Endothelial cell (in vitro differentiated cells): ENCODE results near the gene LRRC2. TPM values are rescaled to one million over a fixed set of nuclear protein-coding genes. Genes with fewer than 3 reads are reported as not detected.

ENCODE experiments used
- DNase-seq: peaks from one replicate; pipeline ENCODE4 v3.0.0; 2021; ENCODE audit warnings: low spot score
- H3K27ac Mint-ChIP-seq: one replicate; pipeline ENCODE4 v1.8.0; 2021; ENCODE audit warnings: mixed read lengths, inconsistent platforms; ENCODE audit not compliant: unreplicated experiment
- H3K27me3 Mint-ChIP-seq: one replicate; pipeline ENCODE4 v1.8.0; 2021; ENCODE audit warnings: mild to moderate bottlenecking, moderate library complexity, mixed read lengths, inconsistent platforms; ENCODE audit not compliant: unreplicated experiment
- H3K36me3 Mint-ChIP-seq: one replicate; pipeline ENCODE4 v1.8.0; 2021; ENCODE audit warnings: mild to moderate bottlenecking, low read depth, mixed read lengths, inconsistent platforms; ENCODE audit not compliant: unreplicated experiment
- H3K4me1 Mint-ChIP-seq: one replicate; pipeline ENCODE4 v1.8.0; 2021; ENCODE audit warnings: mild to moderate bottlenecking, mixed read lengths, inconsistent platforms; ENCODE audit not compliant: unreplicated experiment
- H3K4me3 Mint-ChIP-seq: one replicate; pipeline ENCODE4 v1.8.0; 2021; ENCODE audit warnings: mild to moderate bottlenecking, mixed read lengths, inconsistent platforms; ENCODE audit not compliant: unreplicated experiment
- H3K9me3 Mint-ChIP-seq: one replicate; pipeline ENCODE4 v1.8.0; 2021; ENCODE audit warnings: mixed read lengths, inconsistent platforms; ENCODE audit not compliant: unreplicated experiment
- total RNA-seq: library from RNA; stranded (reverse); fragmentation: NEBNext Ultra II Directional; extraction: Animal tissue kit (Norgen Biotek cat#: 25700); gene quantifications from one replicate; pipeline ENCODE4 v1.2.1, GENCODE V29; 2021; ENCODE audit not compliant: unreplicated experiment
- TF ChIP-seq, protein P1 (sequence below): fragments of 200-600 bp; sonication (generic); IDR thresholded peaks from one replicate; pipeline ENCODE4 v1.5.0; 2021; ENCODE audit warnings: antibody characterized with exemption; ENCODE audit not compliant: unreplicated experiment

Gene LRRC2
- total RNA-seq, 1 donor from 2014 or later = 0.23 TPM

DNA sequence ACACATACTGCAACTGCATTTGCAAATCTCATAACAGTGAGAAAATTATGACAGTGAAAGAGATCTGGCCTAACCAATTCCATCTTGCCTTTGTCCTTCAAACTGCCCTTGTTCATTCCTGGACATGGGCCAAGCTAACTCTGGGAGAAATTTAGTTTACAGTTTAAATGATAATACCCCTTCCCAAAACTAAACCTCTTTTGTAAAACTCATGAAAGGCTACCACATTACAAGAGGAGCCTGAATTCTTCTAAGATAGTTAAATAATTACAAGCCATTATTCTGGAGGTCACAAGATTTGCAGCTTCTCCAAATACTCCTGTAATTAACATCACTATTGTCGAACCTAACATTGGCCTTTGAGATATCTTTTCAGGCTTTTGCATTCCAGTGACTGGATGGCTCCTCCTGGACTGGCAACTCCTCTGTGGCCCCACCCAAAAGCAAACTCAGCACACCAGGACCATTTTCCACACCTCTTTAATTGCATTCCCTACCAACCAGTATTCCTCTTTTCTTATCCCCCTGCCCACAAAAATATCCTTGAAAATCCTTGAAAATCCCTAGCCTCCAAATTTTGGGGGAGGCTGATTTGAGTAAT lies 37.4 kb upstream of the LRRC2 start:
- no peaks in the 10 kb centered on the region for H3K4me1 Mint-ChIP-seq
- no peaks in the 10 kb centered on the region for H3K36me3 Mint-ChIP-seq
- H3K27me3 Mint-ChIP-seq = peaks cover 4% of the 10 kb centered on the region
- H3K27ac Mint-ChIP-seq = no peak overlapping the region
- no peak overlapping the region for H3K4me3 Mint-ChIP-seq
- TF ChIP-seq, protein P1, sequence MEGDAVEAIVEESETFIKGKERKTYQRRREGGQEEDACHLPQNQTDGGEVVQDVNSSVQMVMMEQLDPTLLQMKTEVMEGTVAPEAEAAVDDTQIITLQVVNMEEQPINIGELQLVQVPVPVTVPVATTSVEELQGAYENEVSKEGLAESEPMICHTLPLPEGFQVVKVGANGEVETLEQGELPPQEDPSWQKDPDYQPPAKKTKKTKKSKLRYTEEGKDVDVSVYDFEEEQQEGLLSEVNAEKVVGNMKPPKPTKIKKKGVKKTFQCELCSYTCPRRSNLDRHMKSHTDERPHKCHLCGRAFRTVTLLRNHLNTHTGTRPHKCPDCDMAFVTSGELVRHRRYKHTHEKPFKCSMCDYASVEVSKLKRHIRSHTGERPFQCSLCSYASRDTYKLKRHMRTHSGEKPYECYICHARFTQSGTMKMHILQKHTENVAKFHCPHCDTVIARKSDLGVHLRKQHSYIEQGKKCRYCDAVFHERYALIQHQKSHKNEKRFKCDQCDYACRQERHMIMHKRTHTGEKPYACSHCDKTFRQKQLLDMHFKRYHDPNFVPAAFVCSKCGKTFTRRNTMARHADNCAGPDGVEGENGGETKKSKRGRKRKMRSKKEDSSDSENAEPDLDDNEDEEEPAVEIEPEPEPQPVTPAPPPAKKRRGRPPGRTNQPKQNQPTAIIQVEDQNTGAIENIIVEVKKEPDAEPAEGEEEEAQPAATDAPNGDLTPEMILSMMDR = no peak
- no peak for DNase-seq
- H3K9me3 Mint-ChIP-seq = no peaks in the 10 kb centered on the region

DNA sequence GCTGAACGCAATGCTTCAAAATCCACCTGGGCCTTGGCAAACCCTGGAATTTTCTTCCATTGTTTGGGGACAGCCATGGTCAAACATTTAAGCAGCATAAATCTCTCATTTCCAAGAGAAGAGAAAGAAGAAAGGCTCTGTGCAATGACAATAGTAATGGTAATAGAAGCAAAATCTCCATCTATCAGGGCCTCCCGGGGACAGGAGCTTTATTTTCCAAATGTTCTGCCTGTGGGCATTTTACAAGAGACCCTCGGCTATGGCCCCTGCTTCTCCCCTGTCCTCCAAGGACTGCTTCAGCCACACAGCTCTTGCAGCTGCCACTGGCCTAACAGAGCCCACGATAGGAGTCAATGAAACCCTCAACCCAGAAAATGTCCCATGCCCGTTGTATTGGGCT lies 33.5 kb upstream of the LRRC2 start:
- Mint-ChIP-seq H3K36me3 (no peaks in the 10 kb centered on the region), H3K9me3 (no peaks in the 10 kb centered on the region), H3K27ac (no peak overlapping the region), H3K4me3 (no peak overlapping the region), H3K4me1 (no peaks in the 10 kb centered on the region), H3K27me3 (peaks cover 4% of the 10 kb centered on the region)
- DNase-seq = no peak
- TF ChIP-seq, protein P1 = no peak

DNA sequence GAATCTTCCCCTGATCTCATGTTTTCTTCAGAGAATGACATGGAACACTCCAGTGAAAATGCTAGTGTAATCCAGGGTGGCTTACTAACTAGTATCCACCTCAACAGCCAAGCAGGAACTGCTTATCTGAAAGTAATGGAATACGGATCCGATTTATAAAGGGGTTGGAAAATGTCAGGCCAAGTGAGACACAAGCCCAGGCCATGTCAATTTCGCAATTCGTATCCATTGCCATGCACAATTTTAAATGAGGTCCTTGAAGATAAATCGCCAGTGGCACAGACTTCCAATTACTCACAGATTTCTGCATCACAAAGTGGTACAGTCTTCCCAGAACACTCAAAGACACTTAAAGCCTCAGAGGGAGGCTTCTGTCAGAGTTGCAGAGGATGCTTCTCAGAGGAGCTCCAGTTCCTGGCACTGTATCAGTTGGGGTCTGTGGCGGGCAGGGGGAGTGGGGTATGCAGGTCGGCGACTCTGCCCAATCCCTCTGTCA lies 29.8 kb upstream of the LRRC2 start:
- Mint-ChIP-seq H3K4me1 (no peaks in the 10 kb centered on the region), H3K9me3 (no peaks in the 10 kb centered on the region), H3K27ac (no peak overlapping the region), H3K36me3 (no peaks in the 10 kb centered on the region), H3K4me3 (no peak overlapping the region), H3K27me3 (peaks cover 2% of the 10 kb centered on the region)
- TF ChIP-seq, protein P1 = no peak
- no peak for DNase-seq

DNA sequence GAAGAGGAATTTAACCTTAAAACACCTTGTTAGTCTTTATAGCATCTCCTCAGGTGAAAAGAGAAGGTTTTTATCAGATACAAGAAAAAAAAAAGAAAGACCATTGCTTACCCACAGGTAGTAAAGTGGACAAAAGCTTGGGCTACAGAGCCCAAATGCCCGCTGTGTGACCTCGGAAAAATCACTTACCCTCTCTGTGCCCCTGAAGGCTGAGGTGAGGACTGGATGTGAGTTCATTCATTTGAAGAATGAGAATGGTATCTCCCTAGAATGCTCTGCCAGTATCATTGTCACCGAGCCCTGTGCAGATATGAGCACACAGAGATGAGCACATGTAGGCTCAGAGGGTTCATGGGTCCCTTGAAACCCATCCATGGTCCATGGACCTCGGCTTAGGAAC lies 28.6 kb upstream of the LRRC2 start:
- Mint-ChIP-seq H3K4me1 (no peaks in the 10 kb centered on the region), H3K4me3 (no peak overlapping the region), H3K9me3 (no peaks in the 10 kb centered on the region), H3K36me3 (no peaks in the 10 kb centered on the region), H3K27ac (no peak overlapping the region), H3K27me3 (peaks cover under 1% of the 10 kb centered on the region)
- DNase-seq = no peak
- TF ChIP-seq, protein P1 = no peak

DNA sequence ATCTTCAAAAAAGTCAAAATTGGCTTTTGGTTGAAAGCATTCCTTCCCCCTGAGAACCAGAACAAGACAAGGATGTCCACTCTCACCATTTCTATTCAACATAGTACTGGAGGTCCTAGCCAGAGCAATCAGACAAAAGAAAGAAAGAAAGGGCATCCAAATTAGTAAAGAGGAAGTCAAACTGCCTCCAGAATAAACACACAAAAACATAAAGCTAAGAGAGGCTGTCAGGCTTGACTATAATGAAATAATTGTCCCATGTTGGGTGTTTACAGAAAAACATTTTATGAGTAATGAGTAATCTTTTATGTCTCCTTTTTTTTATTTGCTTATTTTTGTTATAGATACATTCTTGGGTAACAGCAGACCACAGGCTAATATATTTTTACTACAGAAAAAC lies 27.9 kb upstream of the LRRC2 start:
- no peak overlapping the region for H3K27ac Mint-ChIP-seq
- DNase-seq = no peak
- no peaks in the 10 kb centered on the region for H3K9me3 Mint-ChIP-seq
- no peaks in the 10 kb centered on the region for H3K36me3 Mint-ChIP-seq
- TF ChIP-seq, protein P1 = no peak
- no peaks in the 10 kb centered on the region for H3K4me1 Mint-ChIP-seq
- H3K27me3 Mint-ChIP-seq = no peaks in the 10 kb centered on the region
- no peak overlapping the region for H3K4me3 Mint-ChIP-seq
